Muscle layer of colon (tissue), 2 donors: ENCODE results near the gene SLC25A31.

Experiments
- H3K27ac ChIP-seq: one replicate; pipeline ENCODE4 v1.7.0; 2013; ENCODE audit warnings: low read depth, mild to moderate bottlenecking, low read length, moderate library complexity
- H3K27me3 ChIP-seq, 2 donors: one replicate each; pipeline ENCODE4 v1.7.0; 2013; ENCODE audit warnings: low read length in 2 of 2, mild to moderate bottlenecking in 2 of 2; ENCODE audit not compliant: insufficient read depth in 2 of 2, control insufficient read depth in 1 of 2
- H3K36me3 ChIP-seq: one replicate; pipeline ENCODE4 v1.7.0; 2013; ENCODE audit warnings: mild to moderate bottlenecking, low read length; ENCODE audit not compliant: insufficient read depth
- H3K4me1 ChIP-seq: one replicate; pipeline ENCODE4 v1.7.0; 2013; ENCODE audit warnings: mild to moderate bottlenecking, low read length; ENCODE audit not compliant: insufficient read depth
- H3K4me3 ChIP-seq, 2 donors: one replicate each; pipeline ENCODE4 v1.7.0; 2013; ENCODE audit warnings: low read length in 2 of 2, low read depth in 1 of 2, mild to moderate bottlenecking in 1 of 2, moderate library complexity in 1 of 2
- H3K9ac ChIP-seq: one replicate; pipeline ENCODE4 v1.7.0; 2013; ENCODE audit warnings: low read length
- H3K9me3 ChIP-seq: one replicate; pipeline ENCODE4 v1.7.0; 2013; ENCODE audit warnings: mild to moderate bottlenecking, low read length
- donor health status: abdominal sarcoma.
- donor health status: Adenocarcinoma of cecum.

SLC25A31 gene

DNA sequence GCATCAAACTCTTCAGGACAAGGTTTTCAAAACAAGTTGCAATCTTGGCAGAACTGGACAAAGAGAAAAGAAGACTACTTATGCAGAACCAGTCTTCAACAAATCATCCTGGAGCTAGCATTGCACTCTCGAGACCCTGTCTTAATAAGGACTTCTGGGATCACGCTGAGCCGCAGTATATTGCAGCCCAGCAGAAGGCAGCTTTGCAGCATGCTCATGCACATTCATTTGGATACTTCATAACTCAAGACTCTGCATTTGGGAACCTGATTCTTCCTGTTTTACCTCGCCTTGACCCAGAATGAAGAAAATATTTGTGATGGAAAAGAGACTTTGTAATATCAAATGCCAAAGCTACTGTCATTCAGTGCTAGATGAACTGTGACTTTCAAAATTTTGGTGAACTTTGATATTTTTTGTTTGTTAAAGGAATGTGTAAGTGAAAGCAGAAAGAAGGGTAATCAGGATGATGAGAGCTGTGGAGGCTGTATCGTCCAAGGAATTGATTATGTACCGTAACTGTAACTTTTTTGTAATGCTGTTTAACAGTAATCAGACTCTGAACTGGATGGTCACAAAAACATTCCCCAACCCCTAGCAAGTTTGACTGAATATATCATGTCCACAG, 79.1 kb downstream of the SLC25A31 start:
- Histone ChIP-seq H3K9me3 (no peaks in the 10 kb centered on the region), H3K4me3 (no peak overlapping the region), H3K4me1 (no peaks in the 10 kb centered on the region), H3K27ac (no peak overlapping the region), H3K36me3 (peaks cover 4% of the 10 kb centered on the region), H3K9ac (no peak overlapping the region), H3K27me3 (no peaks in the 10 kb centered on the region)

DNA sequence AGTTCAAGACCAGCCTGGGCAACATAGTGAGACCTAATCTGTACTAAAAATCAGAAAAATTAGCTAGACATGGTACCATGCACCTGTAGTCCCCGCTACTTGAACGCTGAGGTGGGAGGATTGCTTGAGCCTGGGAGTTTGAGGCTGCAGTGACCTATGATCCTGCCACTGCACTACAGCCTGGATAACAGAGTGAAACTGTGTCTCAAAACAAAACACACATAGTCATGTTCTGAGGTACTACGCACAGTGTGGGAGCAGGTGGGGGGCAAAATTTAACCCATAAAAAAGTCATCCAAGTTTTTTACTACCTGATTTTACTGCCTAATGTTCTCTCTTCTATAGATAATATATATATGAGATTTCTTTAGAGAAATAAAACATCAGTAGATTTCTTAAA, 80.4 kb downstream of the SLC25A31 start:
- H3K36me3 ChIP-seq, result peaks cover 4% of the 10 kb centered on the region
- H3K27ac ChIP-seq, result no peak overlapping the region
- H3K27me3 ChIP-seq, result no peaks in the 10 kb centered on the region
- no peak overlapping the region for H3K9ac ChIP-seq
- H3K4me1 ChIP-seq, result no peaks in the 10 kb centered on the region
- H3K4me3 ChIP-seq, result no peak overlapping the region
- H3K9me3 ChIP-seq, result no peaks in the 10 kb centered on the region

DNA sequence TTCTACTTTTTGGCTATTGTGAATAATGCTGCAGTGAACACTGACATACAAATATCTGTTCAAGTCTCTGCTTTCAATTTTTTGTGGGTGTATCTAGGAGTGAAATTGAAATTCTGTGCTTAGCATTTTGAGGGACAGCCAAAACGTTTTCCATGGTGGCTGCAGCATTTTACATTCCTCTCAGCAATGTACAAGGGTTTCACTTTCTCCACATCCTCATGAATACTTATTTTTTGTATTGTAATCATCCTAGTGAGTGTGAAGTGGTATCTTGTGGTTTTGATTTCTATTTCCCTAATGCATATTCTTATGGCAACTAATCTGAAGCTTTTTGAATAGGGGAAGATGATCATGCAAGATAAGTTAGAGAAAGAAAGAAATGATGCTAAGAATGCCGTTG, 92.2 kb downstream of the SLC25A31 start:
- Histone ChIP-seq H3K4me3 (no peak overlapping the region), H3K27ac (no peak overlapping the region), H3K9me3 (no peaks in the 10 kb centered on the region), H3K27me3 (no peaks in the 10 kb centered on the region), H3K36me3 (no peaks in the 10 kb centered on the region), H3K4me1 (no peaks in the 10 kb centered on the region), H3K9ac (no peak overlapping the region)
